Loucy (cell line): ENCODE measurements around the gene NRIP2.

Experiments used
- H2AFZ ChIP-seq: fragments of 200-600 bp; sonication (generic); 2 replicates; pipeline ENCODE4 v1.6.0; 2016; ENCODE audit warnings: antibody characterized with exemption, mild to moderate bottlenecking, low read length, moderate library complexity
- H3F3A ChIP-seq: fragments of 200-600 bp; 2 replicates; pipeline ENCODE4 v1.6.0; 2016; ENCODE audit warnings: antibody characterized with exemption, low read depth, mild to moderate bottlenecking
- H3K27me3 ChIP-seq: fragments of 200-600 bp; sonication (generic); 2 replicates; pipeline ENCODE4 v1.6.1; 2014; ENCODE audit warnings: low read length, mild to moderate bottlenecking; ENCODE audit not compliant: insufficient read depth, poor library complexity, severe bottlenecking
- H3K36me3 ChIP-seq: fragments of 200-600 bp; sonication (generic); 2 replicates; pipeline ENCODE4 v1.6.1; 2016; ENCODE audit warnings: low read length; ENCODE audit not compliant: insufficient read depth
- H3K4me1 ChIP-seq: fragments of 200-600 bp; sonication (generic); 2 replicates; pipeline ENCODE4 v1.5.1; 2014; ENCODE audit warnings: low read length, mild to moderate bottlenecking; ENCODE audit not compliant: insufficient read depth, poor library complexity, severe bottlenecking
- H3K4me2 ChIP-seq: fragments of 200-600 bp; sonication (generic); 2 replicates; pipeline ENCODE4 v1.6.0; 2014; ENCODE audit warnings: antibody characterized with exemption, low read length, low read depth, mild to moderate bottlenecking; ENCODE audit not compliant: poor library complexity, severe bottlenecking
- H3K4me3 ChIP-seq: fragments of 200-600 bp; sonication (generic); 2 replicates; pipeline ENCODE4 v1.5.1; 2014; ENCODE audit warnings: low read length, mild to moderate bottlenecking, mixed read lengths; ENCODE audit not compliant: poor library complexity, severe bottlenecking
- H3K79me2 ChIP-seq: fragments of 200-600 bp; sonication (generic); 2 replicates; pipeline ENCODE4 v1.6.1; 2014; ENCODE audit warnings: low read length; ENCODE audit not compliant: insufficient read depth
- H3K9ac ChIP-seq: fragments of 200-600 bp; sonication (generic); 2 replicates; pipeline ENCODE4 v1.6.0; 2014; ENCODE audit warnings: mild to moderate bottlenecking, low read depth, low read length, moderate library complexity; ENCODE audit not compliant: poor library complexity, severe bottlenecking
- H3K9me2 ChIP-seq: fragments of 200-600 bp; sonication (generic); replicated peaks from 2 replicates; pipeline ENCODE4 v1.6.1; 2016; ENCODE audit warnings: low read depth, low read length, mixed read lengths
- H3K9me3 ChIP-seq: fragments of 200-600 bp; sonication (generic); 2 replicates; pipeline ENCODE4 v1.6.1; 2014; ENCODE audit warnings: mild to moderate bottlenecking, antibody characterized with exemption, low read length, low read depth; ENCODE audit not compliant: insufficient read depth
- H4K20me1 ChIP-seq: fragments of 200-600 bp; sonication (generic); 2 replicates; pipeline ENCODE4 v1.6.0; 2014; ENCODE audit warnings: antibody characterized with exemption, low read length, mild to moderate bottlenecking; ENCODE audit not compliant: insufficient read depth, poor library complexity, severe bottlenecking
- CTCF ChIP-seq: fragments of 200-600 bp; sonication (generic); conservative IDR thresholded peaks from 2 replicates; pipeline ENCODE4 v1.5.1; 2014; ENCODE audit warnings: mild to moderate bottlenecking, antibody characterized with exemption, low read length
- EZH2phosphoT487 ChIP-seq: fragments of 200-600 bp; IDR thresholded peaks from 2 replicates; pipeline ENCODE4 v1.6.1; 2018; ENCODE audit warnings: antibody characterized with exemption, mild to moderate bottlenecking, moderate library complexity, borderline replicate concordance

The NRIP2 gene

GRCh38 chr12:2835691-2836403 is 1.0 kb upstream of the NRIP2 start:
- Histone ChIP-seq H3K36me3 (no peaks in the 10 kb centered on the region), H3K9ac (no peak overlapping the region), H3K79me2 (no peaks in the 10 kb centered on the region), H3K4me1 (no peaks in the 10 kb centered on the region), H3F3A (no peaks in the 10 kb centered on the region), H3K9me2 (no peaks in the 10 kb centered on the region), H3K4me2 (no peak overlapping the region), H2AFZ (no peak overlapping the region), H3K27me3 (no peaks in the 10 kb centered on the region), H4K20me1 (no peaks in the 10 kb centered on the region), H3K4me3 (no peak overlapping the region), H3K9me3 (no peaks in the 10 kb centered on the region)
- TF ChIP-seq CTCF (no peak), EZH2phosphoT487 (no peak)

- Histone ChIP-seq H3F3A (no peaks in the 10 kb centered on the region), H3K9ac (no peak overlapping the region), H3K79me2 (no peaks in the 10 kb centered on the region), H3K9me3 (no peaks in the 10 kb centered on the region), H3K27me3 (no peaks in the 10 kb centered on the region), H3K4me1 (no peaks in the 10 kb centered on the region), H3K4me3 (no peak overlapping the region), H3K4me2 (no peak overlapping the region), H3K36me3 (no peaks in the 10 kb centered on the region), H3K9me2 (no peaks in the 10 kb centered on the region), H4K20me1 (no peaks in the 10 kb centered on the region), H2AFZ (no peak overlapping the region)
- no peak for TF ChIP-seq EZH2phosphoT487
- TF ChIP-seq CTCF = no peak
Observed at GRCh38 chr12:2833810-2834209, 1.0 kb downstream of the NRIP2 start.

- Histone ChIP-seq H3F3A (no peaks in the 10 kb centered on the region), H4K20me1 (no peaks in the 10 kb centered on the region), H2AFZ (no peak overlapping the region), H3K36me3 (no peaks in the 10 kb centered on the region), H3K9me2 (no peaks in the 10 kb centered on the region), H3K4me3 (no peak overlapping the region), H3K9me3 (no peaks in the 10 kb centered on the region), H3K4me2 (no peak overlapping the region), H3K9ac (no peak overlapping the region), H3K4me1 (no peaks in the 10 kb centered on the region), H3K27me3 (no peaks in the 10 kb centered on the region), H3K79me2 (no peaks in the 10 kb centered on the region)
- TF ChIP-seq CTCF (no peak), EZH2phosphoT487 (no peak)
Observed at GRCh38 chr12:2833327-2833726, 1.5 kb downstream of the NRIP2 start.
